Fibroblast of villous mesenchyme (primary cell): ENCODE measurements around the gene RSPH6A. TPM values are rescaled to one million over a fixed set of nuclear protein-coding genes. Genes with fewer than 3 reads are reported as not detected.

Source experiments
- DNase-seq: peaks from one replicate; pipeline ENCODE4 v3.0.0-alpha.2; 2010; ENCODE audit warnings: low read depth
- H3K4me3 ChIP-seq: 2 replicates; pipeline ENCODE4 v1.5.1; 2011; ENCODE audit warnings: low read depth, mild to moderate bottlenecking, low read length
- CTCF ChIP-seq: IDR thresholded peaks from 2 replicates; pipeline ENCODE4 v1.5.1; 2012; ENCODE audit warnings: low read depth, mild to moderate bottlenecking, low read length; ENCODE audit not compliant: insufficient read depth
- total RNA-seq: library from RNA; depleted of rRNA; stranded (reverse); fragments of >200 nt; gene quantifications from 2 replicates; pipeline ENCODE4 v1.2.3, GENCODE V29; 2012

Gene RSPH6A
- total RNA-seq, 1 donor, result under 0.01 TPM

GRCh38 chr19:45825917-45826893, 11.1 kb upstream of the RSPH6A start:
- DNase-seq, result no peak
- no peak for TF ChIP-seq CTCF
- no peak overlapping the region for H3K4me3 ChIP-seq

DNA sequence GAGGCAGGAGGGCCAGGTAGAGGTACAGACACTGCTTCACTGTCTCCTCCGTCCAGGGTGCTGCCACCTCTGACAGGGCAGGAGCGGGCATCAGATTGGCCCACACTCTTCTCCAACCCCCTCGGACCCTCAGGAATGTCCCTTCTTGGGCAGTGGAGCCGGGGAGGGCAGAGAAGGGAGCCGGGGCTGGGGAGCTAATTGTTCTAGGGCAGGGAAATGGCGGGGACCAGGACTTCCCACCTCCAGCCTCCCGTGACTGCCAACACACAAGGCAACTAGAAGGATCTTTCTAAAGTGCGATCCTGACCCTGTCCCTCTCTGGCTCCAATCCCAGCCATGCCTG, 10.1 kb upstream of the RSPH6A start:
- DNase-seq, result no peak
- TF ChIP-seq CTCF, result no peak
- H3K4me3 ChIP-seq, result no peak overlapping the region

- no peak for DNase-seq
- no peak for TF ChIP-seq CTCF
- no peak overlapping the region for H3K4me3 ChIP-seq
These were observed 9.6 kb upstream of the RSPH6A start for GRCh38 chr19:45824531-45825262.

DNA sequence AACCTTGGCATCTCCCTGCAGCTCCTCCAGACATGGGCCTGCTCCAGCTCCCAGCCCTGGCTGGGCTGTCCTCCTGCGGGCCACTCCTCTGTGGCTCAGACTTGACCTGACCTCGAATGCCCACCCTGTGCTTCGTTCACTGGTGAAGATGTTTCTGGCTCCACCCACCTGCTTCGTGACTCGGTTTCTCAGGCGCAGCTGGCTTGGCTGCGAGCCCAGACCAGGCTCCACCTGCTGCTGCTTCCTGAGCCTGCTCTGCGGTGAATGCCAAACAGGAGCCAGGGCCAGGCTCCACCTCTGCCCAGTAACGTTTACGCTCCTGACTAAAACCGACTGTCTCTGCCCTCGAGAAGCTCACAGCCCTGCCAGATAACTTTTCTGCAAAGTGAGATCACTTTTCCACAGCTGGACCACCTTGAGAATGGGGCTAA, 8.9 kb upstream of the RSPH6A start:
- no peak for DNase-seq
- TF ChIP-seq CTCF, result no peak

GRCh38 chr19:45823182-45823581, 8.1 kb upstream of the RSPH6A start:
- no peak for TF ChIP-seq CTCF
- no peak for DNase-seq
- no peak overlapping the region for H3K4me3 ChIP-seq

More for the DNA sequence above, 8.9 kb upstream of the RSPH6A start:
- no peak overlapping the region for H3K4me3 ChIP-seq

DNA sequence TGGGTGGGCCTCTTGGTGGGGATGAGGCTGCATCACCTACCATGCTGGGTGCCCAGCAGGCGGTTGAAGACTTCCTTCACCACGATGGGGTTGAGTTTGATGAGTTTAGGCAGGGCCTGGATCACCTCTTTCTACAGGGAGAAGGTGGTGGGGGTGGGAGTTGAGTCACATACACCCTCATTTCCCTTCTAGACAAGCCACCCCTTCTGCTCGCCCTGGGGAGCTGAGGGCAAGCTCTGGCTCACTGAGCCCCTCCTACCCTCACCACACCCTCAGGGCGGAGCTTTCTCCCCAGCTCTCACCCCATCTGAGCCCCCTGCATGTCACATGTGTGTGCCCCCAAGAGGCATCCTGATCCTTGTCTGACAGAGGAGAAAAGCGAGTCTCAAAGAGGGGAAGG, 7.6 kb upstream of the RSPH6A start:
- H3K4me3 ChIP-seq, result no peak overlapping the region
- DNase-seq, result no peak
- no peak for TF ChIP-seq CTCF
